BLaER1 treated with 17β-estradiol and CSF1 and Interleukin-3, amounts not matched to agents 10 nM and 100 nM (cell line): ENCODE data around the gene KCTD16.

Experiments
- H3K27ac ChIP-seq, 11 experiments: shearing (Covaris generic); formaldehyde crosslinking; 2 replicates each; pipeline ENCODE4 v1.8.1; 2022
- H3K27me3 ChIP-seq, 11 experiments: shearing (Covaris generic); formaldehyde crosslinking; 2 replicates each; pipeline ENCODE4 v1.8.1; 2022
- H3K36me3 ChIP-seq, 11 experiments: shearing (Covaris generic); formaldehyde crosslinking; 2 replicates each; pipeline ENCODE4 v1.8.1; 2022
- H3K4me1 ChIP-seq, 10 experiments: shearing (Covaris generic); formaldehyde crosslinking; 2 replicates each; pipeline ENCODE4 v1.8.1; 2022
- H3K4me2 ChIP-seq, 11 experiments: shearing (Covaris generic); formaldehyde crosslinking; 2 replicates each; pipeline ENCODE4 v1.8.1; 2022
- H3K4me3 ChIP-seq, 10 experiments: shearing (Covaris generic); formaldehyde crosslinking; 2 replicates each; pipeline ENCODE4 v1.8.1; 2022
- H3K9ac ChIP-seq, 11 experiments: shearing (Covaris generic); formaldehyde crosslinking; 2 replicates each; pipeline ENCODE4 v1.8.1; 2022
- H3K9me3 ChIP-seq, 11 experiments: shearing (Covaris generic); formaldehyde crosslinking; replicated peaks in 1 of 11; 2 replicates each; pipeline ENCODE4 v1.8.1; 2022
- H4K20me1 ChIP-seq, 11 experiments: shearing (Covaris generic); formaldehyde crosslinking; 2 replicates each; pipeline ENCODE4 v1.8.1; 2022
- Cebpa-rat ChIP-seq, 11 experiments: shearing (Covaris generic); IDR thresholded peaks; 2 replicates each; pipeline ENCODE4 v1.8.1; 2022

KCTD16 gene

GRCh38 chr5:144179226-144179625 is 8.6 kb downstream of the KCTD16 start:
- no peak overlapping the region for H3K9ac ChIP-seq
- H3K27me3 ChIP-seq, result no peaks in the 10 kb centered on the region
- H4K20me1 ChIP-seq, result no peaks in the 10 kb centered on the region
- no peaks in the 10 kb centered on the region for H3K36me3 ChIP-seq
- no peak for TF ChIP-seq Cebpa-rat (IDR thresholded peaks at IDR 0.05)
- no peaks in the 10 kb centered on the region for H3K9me3 ChIP-seq
- no peak overlapping the region for H3K4me3 ChIP-seq
- no peak overlapping the region for H3K4me2 ChIP-seq
- H3K27ac ChIP-seq, result no peak overlapping the region
- H3K4me1 ChIP-seq, result peaks cover 0 to 3% (median 0%) of the 10 kb centered on the region in 10 experiments; a peak in 1 of 20 replicates

- peaks cover 21 to 38% (median 26%) of the 10 kb centered on the region in 10 experiments for H3K4me1 ChIP-seq
- no peaks in the 10 kb centered on the region for H3K27me3 ChIP-seq
- no peaks in the 10 kb centered on the region for H3K9me3 ChIP-seq
- H3K4me2 ChIP-seq, result no peak overlapping the region
- H4K20me1 ChIP-seq, result no peaks in the 10 kb centered on the region
- no peak overlapping the region; a peak in 1 of 22 replicates for H3K27ac ChIP-seq
- no peak overlapping the region for H3K9ac ChIP-seq
- H3K4me3 ChIP-seq, result no peak overlapping the region
- no peaks in the 10 kb centered on the region for H3K36me3 ChIP-seq
- TF ChIP-seq Cebpa-rat (IDR thresholded peaks at IDR 0.05), result no peak
Measured at GRCh38 chr5:144183254-144183889, 12.7 kb downstream of the KCTD16 start.

- TF ChIP-seq Cebpa-rat (IDR thresholded peaks at IDR 0.05), result peak in 9 of 11 experiments; percentile 35 to 98 (median 96); a peak in 17 of 22 replicates
- Histone ChIP-seq H3K4me3 (peak overlapping the region in 3 of 10 experiments; percentile 9 to 17 (median 13); a peak in 3 of 20 replicates), H3K27ac (peak overlapping the region; percentile 54 to 97 (median 92)), H3K27me3 (no peaks in the 10 kb centered on the region), H3K4me2 (peak overlapping the region; percentile 55 to 91 (median 74)), H3K36me3 (no peaks in the 10 kb centered on the region), H4K20me1 (no peaks in the 10 kb centered on the region), H3K9me3 (peaks cover 0 to 14% (median 4%) of the 10 kb centered on the region in 11 experiments; a peak in 7 of 22 replicates), H3K9ac (peak overlapping the region; percentile 22 to 77 (median 75); a peak in 21 of 22 replicates), H3K4me1 (peaks cover 38 to 80% (median 57%) of the 10 kb centered on the region in 10 experiments)
Measured at GRCh38 chr5:144187699-144188294, 17.1 kb downstream of the KCTD16 start.

- Histone ChIP-seq H3K36me3 (no peaks in the 10 kb centered on the region), H3K4me1 (peaks cover 49 to 90% (median 67%) of the 10 kb centered on the region in 10 experiments), H3K9me3 (peaks cover 0 to 14% (median 4%) of the 10 kb centered on the region in 11 experiments; a peak in 7 of 22 replicates), H3K9ac (peak overlapping the region in 2 of 11 experiments; percentile 6 to 44; a peak in 3 of 22 replicates), H3K27me3 (no peaks in the 10 kb centered on the region), H3K4me2 (peak overlapping the region in 7 of 11 experiments; percentile 17 to 91 (median 74); a peak in 12 of 22 replicates), H4K20me1 (no peaks in the 10 kb centered on the region), H3K27ac (peak overlapping the region in 10 of 11 experiments; percentile 88 to 97 (median 92); a peak in 20 of 22 replicates), H3K4me3 (no peak overlapping the region)
- TF ChIP-seq Cebpa-rat (IDR thresholded peaks at IDR 0.05), result no peak
Measured at GRCh38 chr5:144189800-144190429, 19.2 kb downstream of the KCTD16 start.

DNA sequence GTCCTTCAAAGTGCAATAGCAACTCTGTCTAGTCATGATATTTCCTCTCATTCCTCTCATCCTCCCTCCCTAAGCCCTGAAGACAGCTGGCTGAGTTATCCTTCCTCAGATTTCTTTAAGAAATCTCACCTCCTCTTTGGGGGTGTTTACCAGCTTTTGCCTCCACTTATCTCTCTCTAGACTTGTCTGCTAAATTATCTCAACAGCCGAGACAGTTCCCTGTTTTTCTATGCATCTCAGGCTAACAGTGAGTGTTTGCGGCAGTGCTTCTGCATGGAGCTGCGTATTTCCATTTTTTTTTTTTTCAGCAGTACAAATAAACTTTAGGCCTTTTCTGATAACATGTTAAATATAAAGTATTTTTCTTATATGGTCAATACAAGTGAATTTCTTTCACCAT is 20.9 kb downstream of the KCTD16 start:
- Histone ChIP-seq H3K36me3 (no peaks in the 10 kb centered on the region), H4K20me1 (no peaks in the 10 kb centered on the region), H3K4me1 (peaks cover 52 to 79% (median 65%) of the 10 kb centered on the region in 10 experiments), H3K27ac (peak overlapping the region in 10 of 11 experiments; percentile 79 to 97 (median 92); a peak in 20 of 22 replicates), H3K9me3 (peaks cover 0 to 14% (median 4%) of the 10 kb centered on the region in 11 experiments; a peak in 7 of 22 replicates), H3K4me3 (peak overlapping the region in 2 of 10 experiments; percentile 10 to 28; a peak in 3 of 20 replicates), H3K27me3 (no peaks in the 10 kb centered on the region), H3K9ac (peak overlapping the region in 9 of 11 experiments; percentile 24 to 64 (median 51); a peak in 14 of 22 replicates), H3K4me2 (peak overlapping the region; percentile 48 to 91 (median 60))
- TF ChIP-seq Cebpa-rat (IDR thresholded peaks at IDR 0.05), result no peak

DNA sequence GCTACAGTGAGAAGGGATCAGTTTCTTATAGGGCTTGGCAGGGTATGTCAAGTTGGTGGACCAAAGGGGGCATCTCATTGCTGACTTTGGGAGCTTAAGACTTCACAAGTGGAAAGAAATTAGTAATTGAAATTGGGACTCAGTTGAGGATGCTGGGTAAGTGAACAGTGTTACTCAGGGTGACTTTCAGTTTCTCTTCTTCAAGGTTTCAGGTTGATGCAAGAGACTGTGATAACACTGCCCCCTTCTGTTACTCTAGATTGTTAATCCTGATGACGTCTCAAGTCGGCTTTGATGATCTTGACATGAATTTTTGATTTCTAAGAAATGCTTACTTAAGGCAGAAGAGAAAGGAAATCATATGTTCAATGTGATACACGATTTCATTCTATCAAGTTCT is 21.3 kb downstream of the KCTD16 start:
- peaks cover 0 to 14% (median 4%) of the 10 kb centered on the region in 11 experiments; a peak in 7 of 22 replicates for H3K9me3 ChIP-seq
- no peak for TF ChIP-seq Cebpa-rat (IDR thresholded peaks at IDR 0.05)
- H3K9ac ChIP-seq, result peak overlapping the region in 9 of 11 experiments; percentile 24 to 64 (median 51); a peak in 15 of 22 replicates
- H3K27me3 ChIP-seq, result no peaks in the 10 kb centered on the region
- peak overlapping the region in 2 of 10 experiments; percentile 10 to 28; a peak in 3 of 20 replicates for H3K4me3 ChIP-seq
- peaks cover 47 to 74% (median 60%) of the 10 kb centered on the region in 10 experiments for H3K4me1 ChIP-seq
- H3K27ac ChIP-seq, result peak overlapping the region in 10 of 11 experiments; percentile 79 to 97 (median 92); a peak in 20 of 22 replicates
- H3K4me2 ChIP-seq, result peak overlapping the region; percentile 48 to 91 (median 60)
- no peaks in the 10 kb centered on the region for H4K20me1 ChIP-seq
- H3K36me3 ChIP-seq, result no peaks in the 10 kb centered on the region

GRCh38 chr5:144192661-144193060 is 22.0 kb downstream of the KCTD16 start:
- Histone ChIP-seq H3K9ac (no peak overlapping the region), H3K27ac (peak overlapping the region in 1 of 11 experiments; percentile 23; a peak in 2 of 22 replicates), H4K20me1 (no peaks in the 10 kb centered on the region), H3K9me3 (peaks cover 0 to 14% (median 4%) of the 10 kb centered on the region in 11 experiments; a peak in 7 of 22 replicates), H3K4me3 (no peak overlapping the region), H3K4me2 (peak overlapping the region in 2 of 11 experiments; percentile 58 to 74; a peak in 1 of 22 replicates), H3K36me3 (no peaks in the 10 kb centered on the region), H3K27me3 (no peaks in the 10 kb centered on the region), H3K4me1 (peaks cover 41 to 68% (median 54%) of the 10 kb centered on the region in 10 experiments)
- no peak for TF ChIP-seq Cebpa-rat (IDR thresholded peaks at IDR 0.05)

DNA sequence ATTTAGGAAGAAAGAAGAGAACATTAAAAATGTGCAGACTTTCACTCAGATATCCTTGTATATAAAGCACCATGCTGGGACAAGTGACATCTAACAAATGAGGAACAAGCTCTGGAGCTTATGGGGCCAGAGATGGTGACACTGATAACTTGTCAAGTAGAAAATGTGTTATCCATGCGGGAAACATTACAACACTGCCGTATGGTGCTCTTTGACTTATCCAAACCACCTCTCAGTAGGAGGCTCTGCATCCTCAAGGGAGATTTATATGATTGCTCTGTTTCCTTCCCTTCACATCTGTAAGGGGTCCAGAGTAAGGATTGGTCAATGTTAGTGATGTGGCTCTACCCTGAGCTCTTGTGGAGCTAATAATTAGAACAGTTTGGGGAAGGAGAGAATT is 23.5 kb downstream of the KCTD16 start:
- Histone ChIP-seq H3K4me2 (peak overlapping the region in 8 of 11 experiments; percentile 37 to 62 (median 50); a peak in 17 of 22 replicates), H3K36me3 (no peaks in the 10 kb centered on the region), H3K27ac (peak overlapping the region in 2 of 11 experiments; percentile 36 to 46; a peak in 3 of 22 replicates), H3K4me3 (no peak overlapping the region), H3K27me3 (no peaks in the 10 kb centered on the region), H3K9ac (no peak overlapping the region), H3K4me1 (peaks cover 26 to 53% (median 40%) of the 10 kb centered on the region in 10 experiments), H3K9me3 (peaks cover 0 to 11% (median 1%) of the 10 kb centered on the region in 11 experiments; a peak in 7 of 22 replicates), H4K20me1 (no peaks in the 10 kb centered on the region)
- peak in 1 of 11 experiments; percentile 29; a peak in 1 of 22 replicates for TF ChIP-seq Cebpa-rat (IDR thresholded peaks at IDR 0.05)
